Endometrium (tissue), 2 donors: ENCODE data around the gene ATP4B.
"Not testable (repeated sequence)": the region's sequence is repeated elsewhere in the genome, so short reads cannot be mapped to it uniquely, and the experiment has no call there.

ENCODE experiments used
- FAIRE-seq: peaks from 2 replicates; lab custom pipeline; 2012; peaks lifted over from hg19 to GRCh38; lab: Jason Lieb, UNC
- donor health status: control.
- donor health status: control.

The ATP4B gene

DNA sequence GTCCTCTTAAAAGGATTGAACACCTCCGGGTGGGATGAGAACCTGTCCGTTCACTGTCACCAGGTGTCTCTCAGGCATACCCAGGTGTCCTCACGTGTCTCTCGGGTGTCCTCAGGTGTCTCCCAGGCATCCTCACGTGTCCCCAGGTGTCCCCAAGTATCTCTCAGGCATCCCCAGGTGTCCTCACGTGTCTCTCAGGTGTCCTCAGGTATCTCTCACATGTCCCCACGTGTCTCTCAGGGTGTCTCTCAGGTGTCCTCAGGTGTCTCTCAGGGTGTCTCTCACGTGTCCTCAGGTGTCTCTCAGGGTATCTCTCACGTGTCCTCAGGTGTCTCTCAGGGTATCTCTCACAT is 33.8 kb downstream of the ATP4B start:
- no peak for FAIRE-seq

DNA sequence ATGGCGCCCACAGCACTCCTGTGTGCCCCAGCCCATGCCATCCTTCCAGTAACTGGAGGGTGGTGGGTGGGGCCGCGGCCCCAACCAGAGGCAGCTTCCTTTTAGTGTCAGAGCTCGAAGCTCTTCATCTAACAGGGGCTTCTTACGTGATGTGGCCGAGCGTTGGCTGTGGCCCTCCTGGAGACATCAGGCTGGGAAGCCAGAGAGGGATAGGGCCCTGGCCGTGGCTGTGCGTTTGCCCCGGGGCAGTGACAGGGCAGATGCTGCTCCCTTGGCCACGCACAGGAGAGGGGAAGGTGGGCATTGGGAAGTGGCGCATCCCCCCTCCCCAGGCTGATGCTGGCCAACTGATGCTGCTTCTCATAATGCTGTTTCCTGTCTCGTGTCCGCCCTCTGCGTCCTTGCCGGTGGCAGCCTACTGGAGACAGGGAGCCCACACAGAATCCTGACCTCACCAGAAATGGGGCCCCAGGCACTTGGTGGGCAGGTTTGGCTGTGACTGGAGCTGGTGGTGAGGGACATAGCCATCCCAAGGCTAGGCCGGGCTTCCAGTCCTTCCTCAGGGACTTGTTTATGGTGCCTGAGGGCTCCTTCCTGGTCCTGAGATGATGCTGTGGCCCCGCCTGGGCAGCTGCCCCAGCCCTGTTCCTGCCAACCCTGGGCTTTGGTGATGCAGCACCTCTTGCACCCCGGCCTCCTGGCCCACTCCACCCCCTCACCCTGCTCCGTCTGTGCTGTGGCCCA is 34.3 kb downstream of the ATP4B start:
- no peak for FAIRE-seq

DNA sequence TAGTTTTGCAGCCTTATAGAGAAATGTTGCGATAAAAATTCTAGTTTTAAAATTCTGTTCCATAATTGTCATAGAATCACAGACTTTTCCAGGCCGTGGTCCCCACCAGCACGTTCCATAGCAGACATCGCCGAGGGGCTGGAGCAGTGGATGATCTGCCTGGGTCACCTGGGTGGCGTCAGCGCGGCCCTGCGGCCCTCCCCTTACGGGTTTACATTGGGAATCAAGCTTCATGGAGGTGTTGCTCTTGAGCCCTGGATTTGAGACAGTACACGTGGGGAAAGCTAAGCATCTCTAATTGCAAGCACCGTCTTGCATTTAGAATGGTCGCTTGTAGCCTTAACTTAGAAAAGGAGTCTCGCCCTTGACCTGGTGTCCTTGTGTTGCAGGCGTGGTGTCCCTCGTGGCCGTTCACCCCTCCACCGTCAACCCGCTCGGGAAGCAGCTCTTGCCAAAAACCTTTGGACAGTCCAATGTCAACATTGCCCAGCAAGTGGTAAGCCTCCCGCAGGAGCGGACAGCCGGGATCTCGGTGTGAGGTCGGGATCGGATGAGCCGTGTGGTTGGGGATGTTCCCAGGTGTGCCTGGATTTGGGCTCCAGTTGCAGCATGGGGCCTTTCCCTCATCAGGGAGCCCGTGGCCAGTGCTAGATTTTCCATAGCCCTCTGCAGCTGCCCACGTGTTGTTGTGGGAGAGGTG is 35.1 kb downstream of the ATP4B start:
- FAIRE-seq = no peak

DNA sequence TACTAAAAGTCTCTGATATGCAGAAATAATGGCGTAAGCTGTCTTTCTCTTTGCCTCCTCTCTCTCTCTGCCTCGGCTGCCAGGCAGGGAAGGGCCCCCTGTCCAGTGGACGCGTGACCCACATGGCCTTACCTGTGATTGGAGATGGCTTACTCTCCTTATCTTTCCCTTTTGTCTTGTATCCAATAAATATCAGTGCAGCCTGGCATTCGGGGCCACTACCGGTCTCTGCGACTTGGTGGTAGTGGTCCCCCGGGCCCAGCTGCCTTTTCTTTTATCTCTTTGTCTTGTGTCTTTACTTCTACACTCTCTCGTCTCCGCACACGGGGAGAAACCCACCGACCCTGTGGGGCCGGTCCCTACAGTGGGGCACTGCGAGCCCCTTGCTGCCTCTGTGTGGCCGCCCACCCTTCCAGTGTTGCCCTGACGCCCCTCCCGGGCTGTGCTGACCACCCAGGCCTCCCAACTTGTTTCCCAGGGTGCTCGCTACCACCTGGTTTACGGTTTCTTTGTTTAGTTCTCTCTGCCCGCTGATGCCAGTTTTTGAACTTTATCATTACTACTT is 35.9 kb downstream of the ATP4B start:
- FAIRE-seq = not testable (repeated sequence)

DNA sequence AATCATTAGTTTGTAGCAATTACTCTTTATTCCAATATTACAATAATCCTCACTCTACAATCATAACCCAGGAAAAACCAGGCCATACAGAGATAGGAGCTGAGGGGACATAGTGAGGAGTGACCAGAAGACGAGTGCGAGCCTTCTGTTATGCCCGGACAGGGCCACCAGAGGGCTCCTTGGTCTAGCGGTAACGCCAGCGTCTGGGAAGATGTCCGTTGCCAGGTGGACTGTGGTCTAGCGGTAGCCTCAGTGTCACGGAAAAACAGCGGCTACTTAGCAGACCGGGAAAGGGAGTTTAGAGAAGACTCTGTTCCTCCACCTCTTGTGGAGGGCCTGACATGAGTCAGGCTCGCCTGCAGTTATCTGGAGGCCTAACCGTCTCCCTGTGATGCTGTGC is 36.5 kb downstream of the ATP4B start:
- not testable (repeated sequence) for FAIRE-seq

DNA sequence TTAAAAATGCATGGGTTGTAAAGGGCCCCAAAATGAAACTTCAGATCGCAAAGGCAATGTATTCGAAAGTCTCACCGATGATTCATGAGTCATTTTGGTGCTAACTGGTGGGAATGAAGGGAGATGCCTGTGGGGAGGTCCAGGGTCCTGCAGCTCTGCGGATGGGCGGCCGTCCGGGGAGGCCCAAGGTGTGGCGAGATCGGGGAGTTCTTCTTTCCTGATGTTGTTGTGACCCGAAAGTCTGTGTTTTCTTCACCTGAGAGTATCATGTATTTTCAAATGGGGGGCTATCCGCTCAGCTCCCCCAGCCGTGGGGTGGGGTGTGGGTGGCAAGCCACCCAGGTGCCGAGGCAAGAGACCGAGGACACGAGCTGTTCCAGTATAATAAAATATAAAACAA is 37.0 kb downstream of the ATP4B start:
- FAIRE-seq = no peak

DNA sequence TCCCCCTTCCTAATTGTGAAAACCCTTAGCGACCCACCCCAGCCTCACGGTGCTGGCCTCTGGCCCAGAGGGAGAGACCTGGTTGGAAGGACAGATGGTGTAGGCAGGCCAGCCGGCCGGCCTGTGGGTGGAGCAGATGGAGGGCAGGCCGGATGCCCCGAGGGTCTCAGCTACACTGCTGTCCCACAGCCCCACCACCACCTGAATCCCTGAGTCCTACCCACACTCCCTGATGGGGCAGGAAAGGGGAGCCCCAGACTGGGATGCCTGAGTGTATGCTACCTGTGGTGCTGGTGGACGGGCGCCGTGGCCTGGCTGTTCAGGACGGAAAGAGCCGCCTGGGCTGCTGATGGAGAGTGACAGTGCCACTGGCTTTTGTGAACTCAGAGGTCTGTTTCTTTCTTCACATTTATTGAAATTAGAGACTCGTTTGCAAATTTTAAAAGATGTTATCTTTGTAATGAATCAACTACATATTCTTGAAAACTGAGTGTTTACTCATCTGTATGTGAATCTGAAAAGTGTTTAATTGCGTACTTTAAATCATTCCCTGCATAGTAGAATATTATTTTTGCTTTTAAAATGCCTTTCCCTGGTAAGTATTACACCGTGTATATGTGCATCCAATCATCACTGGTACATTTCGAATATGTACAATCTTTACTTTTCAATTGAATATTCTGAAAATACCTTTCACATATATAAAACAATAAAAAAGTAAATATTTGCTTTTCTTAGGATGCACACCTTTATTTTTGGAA is 37.8 kb downstream of the ATP4B start:
- no peak for FAIRE-seq

DNA sequence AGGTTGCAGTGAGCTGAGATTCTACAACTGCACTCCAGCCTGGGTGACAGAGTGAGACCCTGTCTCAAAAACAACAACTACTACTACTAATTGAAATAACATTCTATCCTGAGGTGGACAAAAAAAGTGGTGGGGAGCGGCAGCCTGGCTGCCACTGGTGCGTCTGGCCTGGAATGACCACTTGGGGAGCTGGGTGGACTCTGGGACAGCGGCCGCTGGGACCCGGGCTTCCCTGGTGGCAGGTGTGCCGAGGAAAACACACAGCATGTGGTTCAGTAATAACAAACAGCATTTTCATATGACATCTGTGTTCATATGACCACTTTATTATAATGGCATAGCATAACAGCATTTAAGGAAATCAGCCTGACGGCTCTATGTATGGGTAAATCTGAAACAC is 39.5 kb downstream of the ATP4B start:
- FAIRE-seq = no peak

DNA sequence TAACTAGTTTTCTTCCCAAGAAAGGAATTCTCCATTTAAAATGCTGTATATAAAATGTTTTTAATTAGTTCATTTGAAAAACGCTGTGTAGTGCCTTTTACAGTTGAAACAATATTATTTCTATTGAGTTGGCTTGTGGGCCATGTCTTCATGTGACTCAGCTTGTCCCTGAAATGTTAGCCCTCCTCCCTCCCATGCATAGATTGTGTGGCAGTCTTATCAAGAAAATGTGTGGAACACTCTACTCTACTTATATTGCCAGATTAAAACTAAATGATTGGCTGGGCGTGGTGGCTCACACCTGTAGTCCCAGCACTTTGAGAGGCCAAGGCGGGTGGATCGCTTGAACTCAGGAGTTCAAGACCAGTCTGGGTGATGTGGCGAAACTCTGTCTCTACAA is 40.0 kb downstream of the ATP4B start:
- FAIRE-seq = no peak

DNA sequence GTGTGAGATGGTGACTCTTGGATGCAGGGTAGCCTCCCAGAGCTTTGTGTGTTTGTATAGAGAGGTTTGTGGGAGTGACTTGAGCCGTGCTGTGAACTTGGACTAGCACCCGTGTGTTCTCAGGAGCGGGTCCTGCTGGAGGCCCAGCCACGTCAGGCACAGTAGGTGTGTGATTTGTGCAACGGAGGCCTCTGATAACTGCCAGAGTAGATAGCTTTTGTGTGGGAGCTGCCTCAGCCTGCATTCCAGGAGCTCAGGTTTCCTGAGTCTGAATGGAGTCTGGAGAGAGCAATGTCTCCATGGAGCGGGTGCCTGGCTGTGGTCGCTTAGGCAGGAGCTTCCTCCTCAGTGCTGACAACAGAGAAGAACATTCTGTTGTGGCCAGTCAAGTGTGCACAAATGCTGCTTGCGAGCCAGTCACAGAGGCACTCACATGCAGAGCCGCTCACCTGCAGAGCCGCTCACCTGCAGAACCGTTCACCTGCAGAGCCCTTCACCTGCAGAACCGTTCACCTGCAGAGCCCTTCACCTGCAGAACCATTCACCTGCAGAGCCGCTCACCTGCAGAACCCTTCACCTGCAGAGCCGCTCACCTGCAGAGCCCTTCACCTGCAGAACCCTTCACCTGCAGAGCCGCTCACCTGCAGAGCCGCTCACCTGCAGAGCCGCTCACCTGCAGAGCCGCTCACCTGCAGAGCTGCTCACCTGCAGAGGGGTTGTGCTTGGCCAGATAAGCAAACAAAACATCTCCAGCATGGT is 40.8 kb downstream of the ATP4B start:
- FAIRE-seq = no peak

DNA sequence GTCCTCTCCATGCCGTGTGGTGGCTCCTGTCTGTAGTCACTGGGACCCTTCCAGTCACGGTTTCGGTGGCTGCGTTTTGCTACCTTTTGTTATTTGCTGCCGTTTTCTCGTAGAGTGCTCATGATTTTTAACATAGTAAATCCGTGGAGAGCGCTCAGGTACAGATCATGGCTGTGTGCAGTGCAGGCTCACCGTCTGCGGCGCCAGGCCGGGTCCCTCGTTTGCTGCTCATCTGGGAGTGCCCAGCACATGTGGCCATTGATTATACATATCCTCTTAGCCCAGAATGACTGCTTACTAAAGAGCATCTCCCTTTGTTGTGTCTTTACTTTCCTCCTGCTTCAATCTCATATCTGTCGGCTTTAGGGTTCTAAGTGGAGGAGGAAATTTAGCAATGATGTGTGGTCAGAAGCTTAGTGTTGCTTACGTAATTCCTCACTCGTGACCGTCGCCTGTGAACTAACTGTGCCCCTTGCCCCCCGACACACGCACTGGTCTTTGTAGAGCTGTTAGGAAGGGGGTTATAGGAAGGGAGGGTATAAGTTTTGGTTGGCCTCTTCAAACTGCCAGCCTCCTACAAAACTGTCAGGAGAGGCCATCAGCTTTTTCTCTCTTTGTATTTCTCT is 41.6 kb downstream of the ATP4B start:
- no peak for FAIRE-seq

DNA sequence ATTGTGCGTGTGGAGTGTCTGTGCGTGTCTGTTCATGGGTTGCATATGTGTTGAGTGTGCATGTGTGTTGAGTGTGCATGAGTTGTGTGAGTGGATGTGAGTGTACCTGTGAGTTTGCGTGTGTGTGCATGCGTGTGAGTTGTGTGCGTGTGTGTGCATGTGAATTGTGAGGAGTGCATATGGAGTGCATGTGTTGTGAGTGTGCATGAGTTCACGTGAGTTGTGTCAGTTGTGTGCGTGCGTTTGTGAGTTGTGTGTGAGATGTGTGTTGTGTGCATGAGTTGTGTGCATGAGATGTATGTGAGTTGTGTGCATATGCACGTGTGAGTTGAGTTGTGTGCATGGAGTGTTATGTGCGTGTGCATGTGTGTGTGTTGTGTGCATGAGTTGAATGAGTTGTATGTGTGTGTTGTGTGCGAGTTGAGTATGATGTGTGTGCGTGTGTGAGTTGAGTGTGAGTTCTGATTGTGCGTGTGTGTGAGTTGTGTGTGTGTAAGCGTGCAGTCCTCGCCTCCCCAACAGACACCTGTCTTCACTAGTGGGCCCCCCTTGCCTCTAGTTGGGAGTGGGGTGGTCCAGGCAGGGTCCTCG is 44.1 kb downstream of the ATP4B start:
- no peak for FAIRE-seq

DNA sequence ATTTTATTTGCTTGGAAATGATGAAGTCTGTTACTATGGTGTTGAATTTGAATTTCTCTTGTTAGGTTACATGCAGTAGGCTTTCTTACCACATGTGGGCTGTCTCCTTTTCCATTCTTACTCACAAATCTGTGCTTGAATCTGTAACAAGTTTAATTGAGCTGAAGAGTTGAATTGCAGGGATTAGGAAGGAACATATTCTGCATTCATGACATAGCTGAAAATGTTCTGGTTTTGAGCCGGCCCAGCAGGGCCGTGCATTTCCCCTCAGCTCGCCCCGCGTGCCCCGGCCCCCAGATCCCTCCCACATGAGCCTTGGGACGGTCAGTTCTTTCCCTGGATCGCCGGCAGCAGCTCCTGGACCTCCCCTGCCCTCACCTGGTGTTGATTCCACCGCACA is 45.4 kb downstream of the ATP4B start:
- FAIRE-seq = no peak

DNA sequence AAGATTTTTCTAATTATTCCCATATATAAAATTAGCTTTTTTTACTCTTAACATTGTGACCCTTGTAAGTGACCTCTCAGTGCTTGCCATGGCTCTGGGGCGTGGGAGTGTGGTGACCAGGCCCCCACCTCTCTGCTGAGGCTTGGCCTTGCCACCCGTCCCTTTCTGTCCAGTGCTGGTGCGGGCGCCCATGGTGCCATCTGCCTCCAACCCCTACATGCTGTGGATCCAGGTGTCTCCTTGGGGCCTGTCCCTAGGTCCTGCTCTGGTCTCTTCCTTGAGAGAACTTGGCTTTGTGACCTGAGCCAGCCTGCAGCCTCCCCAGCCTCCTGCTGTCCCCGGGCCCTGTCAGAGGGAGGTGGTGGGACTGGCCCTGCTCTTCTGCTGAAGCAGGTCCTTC is 46.0 kb downstream of the ATP4B start:
- FAIRE-seq = no peak

DNA sequence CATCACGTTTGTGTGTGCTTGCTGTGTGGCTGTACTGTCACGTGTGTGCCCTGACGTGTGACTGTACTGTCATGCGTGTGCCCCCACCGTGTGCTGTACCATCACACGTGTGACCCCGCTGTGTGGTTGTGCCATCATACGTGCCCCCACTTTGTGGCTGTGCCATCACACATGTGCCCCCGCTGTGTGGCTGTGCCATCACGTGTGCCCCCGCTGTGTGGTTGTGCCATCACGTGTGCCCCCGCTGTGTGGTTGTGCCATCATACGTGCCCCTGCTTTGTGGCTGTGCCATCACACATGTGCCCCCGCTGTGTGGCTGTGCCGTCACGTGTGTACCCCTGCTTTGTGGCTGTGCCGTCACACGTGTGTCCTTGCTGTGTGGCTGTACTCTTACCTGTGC is 47.7 kb downstream of the ATP4B start:
- FAIRE-seq = no peak

DNA sequence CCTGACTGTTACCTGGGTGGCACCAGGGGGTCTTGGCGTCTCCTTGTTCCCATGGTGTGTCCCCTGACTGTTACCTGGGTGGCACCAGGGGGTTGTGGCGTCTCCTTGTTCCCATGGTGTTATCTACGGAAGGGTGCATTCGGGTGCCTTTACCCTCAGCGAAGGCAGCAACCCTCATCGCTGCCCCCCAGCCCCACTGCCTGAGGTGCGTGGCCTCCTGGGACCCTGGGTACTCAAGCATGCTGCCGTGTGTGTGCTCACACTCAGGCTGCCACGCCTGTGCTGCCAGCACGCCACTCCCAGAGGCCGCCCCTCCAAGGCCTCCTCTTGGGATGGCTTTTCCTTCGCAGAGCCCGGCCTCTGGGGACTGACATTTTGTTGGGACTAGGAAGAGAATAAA is 48.4 kb downstream of the ATP4B start:
- FAIRE-seq = no peak

DNA sequence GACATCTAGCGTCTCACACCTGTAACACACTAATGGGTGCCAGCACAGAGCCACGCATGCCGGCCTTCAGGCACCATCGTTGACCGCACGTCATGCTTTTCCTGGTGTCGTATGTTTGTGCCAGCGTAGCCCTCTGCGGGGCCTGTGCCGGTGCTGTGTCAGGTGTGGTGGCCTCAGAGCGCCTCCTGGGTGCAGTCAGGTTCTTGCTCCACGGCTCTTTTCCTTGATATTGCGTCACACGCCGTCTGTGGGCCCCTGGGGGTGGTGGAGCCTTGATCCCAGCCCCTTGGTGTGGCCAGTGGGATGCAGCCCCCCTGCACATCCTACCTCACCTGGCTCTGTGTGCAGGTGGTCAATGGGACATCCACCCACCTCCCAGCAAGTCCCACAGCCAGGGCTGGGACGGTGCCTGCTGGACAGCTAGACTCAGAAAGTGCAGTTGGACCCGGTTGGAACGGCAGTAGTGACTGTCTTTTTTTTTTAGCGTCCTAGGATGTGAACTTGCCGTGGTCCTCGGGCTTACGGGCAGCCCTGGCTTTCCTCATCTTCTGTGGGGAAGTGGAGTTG is 48.9 kb downstream of the ATP4B start:
- no peak for FAIRE-seq

DNA sequence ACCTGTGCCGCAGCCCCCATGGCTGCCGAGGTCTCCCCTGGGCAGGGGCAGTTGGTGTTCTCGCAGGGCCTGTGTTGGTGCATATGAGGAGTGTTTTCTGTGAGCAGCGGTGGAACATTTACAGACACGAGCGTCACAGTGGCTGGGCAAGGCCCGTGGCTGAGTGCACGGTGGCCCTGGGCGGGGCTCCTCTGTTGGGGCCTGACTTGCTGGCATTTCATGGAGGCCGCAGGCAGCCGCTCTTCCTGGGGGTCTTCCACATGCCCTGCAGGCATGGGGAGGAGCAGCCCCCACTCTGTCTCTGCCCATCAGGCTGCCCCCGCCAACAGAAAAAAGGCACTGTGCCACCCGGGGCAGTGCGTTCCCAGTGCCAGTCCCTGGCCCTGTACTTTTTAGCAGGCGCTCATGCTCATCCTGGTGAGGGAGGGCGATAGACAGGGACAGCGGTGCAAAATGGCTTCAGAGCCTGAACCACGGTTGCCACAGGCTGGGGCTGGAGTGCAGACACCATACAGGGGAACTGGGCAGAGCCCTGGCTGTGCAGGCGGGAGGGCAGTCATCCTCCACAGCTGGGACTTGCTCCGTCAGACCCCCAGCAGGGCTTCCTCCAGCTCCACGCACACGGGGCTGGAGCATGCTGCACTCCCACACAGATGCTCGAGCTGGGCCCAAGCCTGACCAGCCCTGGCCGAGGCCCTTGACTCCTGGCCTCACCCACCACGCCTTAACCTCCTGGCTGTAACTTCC is 49.9 kb downstream of the ATP4B start:
- no peak for FAIRE-seq

DNA sequence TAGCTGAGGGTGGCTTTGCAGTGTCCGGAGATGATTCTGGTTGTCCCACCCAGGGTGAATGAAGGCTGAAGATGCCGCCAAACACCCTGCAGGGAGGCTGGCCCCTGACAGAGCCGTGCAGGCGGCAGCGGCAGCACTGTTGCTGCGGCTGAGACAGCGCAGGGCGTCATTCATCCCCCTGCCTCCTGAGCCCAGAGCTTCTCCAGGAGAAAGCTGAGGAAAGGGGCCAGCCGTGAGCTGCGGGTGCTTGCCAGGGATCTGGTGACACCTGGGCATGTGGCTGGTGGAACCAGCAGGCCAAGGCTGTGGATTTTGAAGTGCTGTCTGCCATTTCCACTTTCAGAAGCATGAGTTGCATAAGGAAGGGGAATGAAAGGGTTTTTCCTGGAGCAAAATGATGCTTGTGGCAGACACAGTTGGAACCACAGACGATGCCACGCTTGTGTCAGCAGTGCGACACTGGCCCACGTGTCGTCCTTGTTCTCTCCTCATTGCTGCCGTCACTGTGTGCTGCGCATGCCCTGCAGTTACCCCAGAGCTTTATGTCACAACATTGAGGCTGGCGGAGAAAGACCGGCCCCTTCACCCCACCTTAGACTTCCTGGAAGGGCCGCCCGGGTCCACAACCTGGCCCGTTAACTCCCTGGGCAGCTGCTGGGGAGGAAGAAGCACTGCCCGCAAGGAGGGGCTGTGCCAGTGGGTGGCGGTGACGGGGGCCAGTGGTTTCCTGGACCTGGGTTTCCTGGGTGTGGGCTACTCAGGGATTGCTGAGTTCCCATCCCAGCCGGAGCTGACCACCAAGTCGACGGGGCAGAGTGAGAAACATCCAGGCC is 50.7 kb downstream of the ATP4B start:
- FAIRE-seq = no peak
